Parathyroid adenoma (tissue), 2 donors: ENCODE data around the gene TLE1.

ENCODE experiments used
- H2AFZ ChIP-seq: fragments of 300-600 bp; sonication (generic); one replicate; pipeline ENCODE4 v1.7.0; 2017; ENCODE audit warnings: antibody characterized with exemption, mild to moderate bottlenecking
- H3K27ac ChIP-seq: fragments of 300-600 bp; sonication (generic); one replicate; pipeline ENCODE4 v1.7.0; 2017
- H3K27me3 ChIP-seq: fragments of 300-600 bp; sonication (generic); one replicate; pipeline ENCODE4 v1.7.0; 2017; ENCODE audit warnings: low read length; ENCODE audit not compliant: control insufficient read depth, insufficient read depth
- H3K36me3 ChIP-seq: fragments of 300-600 bp; sonication (generic); one replicate; pipeline ENCODE4 v1.7.0; 2017; ENCODE audit warnings: low read length; ENCODE audit not compliant: control insufficient read depth, insufficient read depth
- H3K4me1 ChIP-seq: fragments of 300-600 bp; sonication (generic); one replicate; pipeline ENCODE4 v1.7.0; 2017; ENCODE audit warnings: control low read depth
- H3K4me2 ChIP-seq: fragments of 300-600 bp; sonication (generic); one replicate; pipeline ENCODE4 v1.7.0; 2017; ENCODE audit warnings: low read length
- H3K4me3 ChIP-seq: fragments of 300-600 bp; sonication (generic); one replicate; pipeline ENCODE4 v1.7.0; 2017; ENCODE audit warnings: low read depth, low read length
- H3K79me2 ChIP-seq: fragments of 300-600 bp; sonication (generic); one replicate; pipeline ENCODE4 v1.7.0; 2017; ENCODE audit warnings: control low read depth
- H3K9ac ChIP-seq: fragments of 300-600 bp; sonication (generic); one replicate; pipeline ENCODE4 v1.7.0; 2017; ENCODE audit warnings: mild to moderate bottlenecking
- H3K9me3 ChIP-seq: fragments of 300-600 bp; sonication (generic); one replicate; pipeline ENCODE4 v1.7.0; 2017; ENCODE audit warnings: low read length; ENCODE audit not compliant: control insufficient read depth
- TF ChIP-seq, protein P1 (sequence below): fragments of 300-600 bp; sonication (generic); IDR thresholded peaks from one replicate; pipeline ENCODE4 v1.7.0; 2017; ENCODE audit warnings: antibody characterized with exemption, mild to moderate bottlenecking
- donor health status: primary hyperparathyroidism.

TLE1 gene

DNA sequence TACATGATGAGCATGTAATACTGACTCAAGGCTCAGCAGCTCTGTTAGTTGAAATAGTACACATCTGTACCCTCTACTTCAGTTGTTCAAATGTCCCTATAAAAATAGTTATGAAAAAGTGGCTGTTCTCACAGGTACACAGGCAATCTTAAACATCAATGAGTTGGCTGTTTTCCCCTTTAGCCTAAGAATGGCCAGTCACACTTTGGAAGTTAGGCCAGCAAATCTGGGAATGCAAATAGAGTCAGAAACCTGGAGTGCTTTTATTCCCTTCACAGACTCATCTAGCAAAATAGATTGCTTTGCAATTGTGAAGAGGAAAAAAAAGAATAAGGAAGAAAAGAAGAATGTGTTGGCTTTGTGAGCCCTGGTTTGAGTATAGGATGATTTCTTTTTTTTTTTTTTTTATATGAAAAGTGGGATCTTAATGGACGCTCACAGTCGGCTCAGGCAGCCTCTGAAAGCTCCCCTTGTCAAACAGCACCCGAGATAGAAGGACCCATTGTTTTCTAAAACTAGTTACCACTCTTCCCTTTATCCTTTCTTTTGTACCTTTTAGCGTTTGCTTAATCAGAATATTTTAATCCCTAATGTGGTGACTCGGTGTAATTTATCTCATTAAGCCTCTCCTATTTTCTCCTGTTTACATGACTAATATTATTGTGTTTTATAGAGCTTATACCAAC lies 27.9 kb upstream of the TLE1 start:
- Histone ChIP-seq H3K4me3 (no peak overlapping the region), H3K27me3 (no peaks in the 10 kb centered on the region), H3K4me2 (no peak overlapping the region), H2AFZ (no peak overlapping the region), H3K27ac (no peak overlapping the region), H3K36me3 (no peaks in the 10 kb centered on the region), H3K79me2 (no peaks in the 10 kb centered on the region), H3K9ac (no peak overlapping the region), H3K9me3 (no peaks in the 10 kb centered on the region), H3K4me1 (no peaks in the 10 kb centered on the region)
- TF ChIP-seq, protein P1, sequence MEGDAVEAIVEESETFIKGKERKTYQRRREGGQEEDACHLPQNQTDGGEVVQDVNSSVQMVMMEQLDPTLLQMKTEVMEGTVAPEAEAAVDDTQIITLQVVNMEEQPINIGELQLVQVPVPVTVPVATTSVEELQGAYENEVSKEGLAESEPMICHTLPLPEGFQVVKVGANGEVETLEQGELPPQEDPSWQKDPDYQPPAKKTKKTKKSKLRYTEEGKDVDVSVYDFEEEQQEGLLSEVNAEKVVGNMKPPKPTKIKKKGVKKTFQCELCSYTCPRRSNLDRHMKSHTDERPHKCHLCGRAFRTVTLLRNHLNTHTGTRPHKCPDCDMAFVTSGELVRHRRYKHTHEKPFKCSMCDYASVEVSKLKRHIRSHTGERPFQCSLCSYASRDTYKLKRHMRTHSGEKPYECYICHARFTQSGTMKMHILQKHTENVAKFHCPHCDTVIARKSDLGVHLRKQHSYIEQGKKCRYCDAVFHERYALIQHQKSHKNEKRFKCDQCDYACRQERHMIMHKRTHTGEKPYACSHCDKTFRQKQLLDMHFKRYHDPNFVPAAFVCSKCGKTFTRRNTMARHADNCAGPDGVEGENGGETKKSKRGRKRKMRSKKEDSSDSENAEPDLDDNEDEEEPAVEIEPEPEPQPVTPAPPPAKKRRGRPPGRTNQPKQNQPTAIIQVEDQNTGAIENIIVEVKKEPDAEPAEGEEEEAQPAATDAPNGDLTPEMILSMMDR = no peak

DNA sequence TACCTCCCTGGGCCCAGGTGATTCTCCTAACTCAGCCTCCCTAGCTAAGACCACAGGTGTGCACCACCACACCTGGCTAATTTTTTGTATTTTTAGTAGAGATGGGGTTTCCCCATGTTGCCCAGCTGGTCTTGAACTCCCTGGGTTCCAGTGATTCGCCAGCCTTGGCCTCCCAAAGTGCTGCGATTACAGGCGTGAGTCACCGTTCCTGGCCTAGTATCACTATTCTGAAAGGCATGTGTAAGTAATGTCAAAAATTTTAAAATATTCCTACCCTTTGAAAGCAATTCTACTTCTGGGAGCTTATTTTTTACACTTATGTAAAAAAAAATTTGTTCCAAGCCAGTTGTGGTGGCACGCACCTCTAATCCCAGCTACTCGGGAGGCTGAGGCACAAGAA lies 27.1 kb upstream of the TLE1 start:
- no peaks in the 10 kb centered on the region for H3K27me3 ChIP-seq
- H3K9ac ChIP-seq = no peak overlapping the region
- H3K4me2 ChIP-seq = no peak overlapping the region
- H3K4me1 ChIP-seq = no peaks in the 10 kb centered on the region
- no peaks in the 10 kb centered on the region for H3K79me2 ChIP-seq
- H2AFZ ChIP-seq = no peak overlapping the region
- H3K4me3 ChIP-seq = no peak overlapping the region
- TF ChIP-seq, protein P1 = no peak
- no peak overlapping the region for H3K27ac ChIP-seq
- no peaks in the 10 kb centered on the region for H3K9me3 ChIP-seq
- no peaks in the 10 kb centered on the region for H3K36me3 ChIP-seq

DNA sequence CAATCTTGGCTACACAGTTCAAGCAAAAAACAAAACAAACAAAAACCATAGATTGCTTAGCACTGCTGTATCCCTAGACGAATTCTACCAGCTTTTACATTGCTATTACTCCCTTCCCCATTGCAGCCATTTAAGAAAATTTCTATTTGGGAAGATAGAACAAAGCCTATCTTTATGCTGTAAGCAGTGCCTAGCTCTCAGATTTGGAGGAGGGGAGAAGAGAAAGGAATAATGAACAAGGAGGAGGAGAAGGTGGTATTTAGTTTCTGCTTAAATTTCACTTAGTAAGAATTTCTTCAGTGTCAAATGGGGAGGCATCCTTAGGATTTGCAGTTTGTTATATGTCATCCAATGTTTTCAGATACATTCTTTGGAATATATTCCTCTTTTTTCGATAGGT lies 16.2 kb upstream of the TLE1 start:
- Histone ChIP-seq H3K4me3 (no peak overlapping the region), H3K9ac (no peak overlapping the region), H3K4me2 (no peak overlapping the region), H3K27me3 (no peaks in the 10 kb centered on the region), H2AFZ (no peak overlapping the region), H3K9me3 (no peaks in the 10 kb centered on the region), H3K27ac (no peak overlapping the region), H3K4me1 (no peaks in the 10 kb centered on the region), H3K36me3 (no peaks in the 10 kb centered on the region), H3K79me2 (no peaks in the 10 kb centered on the region)
- TF ChIP-seq, protein P1 = no peak

DNA sequence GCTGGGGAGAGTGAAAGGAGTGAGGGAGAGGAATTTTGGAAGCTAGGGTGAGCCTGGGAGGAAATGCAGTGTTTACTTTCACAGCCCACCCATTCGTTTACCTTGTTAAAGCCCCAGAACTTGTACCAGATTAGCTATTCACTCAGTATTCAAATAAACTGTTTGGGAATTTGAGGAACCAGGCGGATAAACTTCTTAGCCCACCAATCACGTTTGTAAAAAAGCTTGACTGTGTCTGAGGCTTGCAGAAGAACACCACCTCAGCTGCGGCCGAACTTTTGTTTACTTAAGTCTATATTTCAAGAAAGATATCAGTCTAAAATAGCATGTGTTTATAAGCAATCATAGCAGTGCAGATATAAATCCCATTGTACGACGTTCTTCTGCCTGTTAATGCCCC lies 5.2 kb upstream of the TLE1 start:
- no peaks in the 10 kb centered on the region for H3K79me2 ChIP-seq
- no peaks in the 10 kb centered on the region for H3K4me1 ChIP-seq
- H3K9ac ChIP-seq = no peak overlapping the region
- H3K4me3 ChIP-seq = no peak overlapping the region
- H2AFZ ChIP-seq = no peak overlapping the region
- H3K4me2 ChIP-seq = no peak overlapping the region
- no peak overlapping the region for H3K27ac ChIP-seq
- H3K27me3 ChIP-seq = no peaks in the 10 kb centered on the region
- H3K9me3 ChIP-seq = no peaks in the 10 kb centered on the region
- TF ChIP-seq, protein P1 = no peak
- H3K36me3 ChIP-seq = no peaks in the 10 kb centered on the region
